GM18951 (cell line): ENCODE results near the gene RASA1.

Experiments
- POLR2A ChIP-seq: IDR thresholded peaks from 4 replicates; pipeline ENCODE4 v1.6.1; 2011; ENCODE audit warnings: mild to moderate bottlenecking; ENCODE audit not compliant: insufficient read length, insufficient read depth; ENCODE audit errors: extremely low read depth
- in situ Hi-C: fragments of 300-500 bp; cut with MboI; formaldehyde crosslinking; loops from one replicate; pipeline ENCODE4 v1.12.0; 2022; ENCODE audit warnings: low sequenced_read_pairs, mixed read lengths, inconsistent platforms; ENCODE audit not compliant: unreplicated experiment

RASA1 gene

DNA sequence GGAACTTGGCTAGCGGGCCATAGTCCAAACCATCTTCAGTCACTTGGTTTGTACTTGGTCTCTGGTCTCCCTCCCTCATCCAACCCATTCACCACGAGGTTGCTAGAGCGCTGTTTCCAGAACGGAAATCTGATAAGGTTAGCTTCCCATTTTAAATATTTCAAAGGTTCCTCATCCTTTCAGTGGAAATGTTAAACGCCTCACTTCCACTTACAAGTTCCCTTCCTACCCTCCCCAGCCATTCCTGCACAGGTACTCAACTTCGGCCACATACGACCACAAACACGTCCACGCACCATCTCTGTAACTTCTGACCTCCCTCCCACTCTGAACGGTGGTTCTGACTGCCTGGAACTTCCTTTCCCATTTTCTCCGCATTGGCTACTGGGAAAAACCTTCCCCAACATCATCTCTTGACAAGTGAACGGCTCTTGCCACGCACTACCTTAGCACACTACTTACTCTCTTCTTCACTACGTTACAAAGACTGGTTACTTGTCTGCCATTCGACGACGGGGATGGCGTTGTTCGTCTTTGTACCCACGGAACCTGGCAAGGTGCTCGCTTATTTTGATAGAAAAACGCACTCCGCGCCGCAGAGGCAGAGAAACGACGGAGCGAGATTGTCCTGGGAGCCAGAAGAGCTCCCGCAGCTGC is 144.4 kb downstream of the RASA1 start:
- in situ Hi-C loops, result no loop called here

DNA sequence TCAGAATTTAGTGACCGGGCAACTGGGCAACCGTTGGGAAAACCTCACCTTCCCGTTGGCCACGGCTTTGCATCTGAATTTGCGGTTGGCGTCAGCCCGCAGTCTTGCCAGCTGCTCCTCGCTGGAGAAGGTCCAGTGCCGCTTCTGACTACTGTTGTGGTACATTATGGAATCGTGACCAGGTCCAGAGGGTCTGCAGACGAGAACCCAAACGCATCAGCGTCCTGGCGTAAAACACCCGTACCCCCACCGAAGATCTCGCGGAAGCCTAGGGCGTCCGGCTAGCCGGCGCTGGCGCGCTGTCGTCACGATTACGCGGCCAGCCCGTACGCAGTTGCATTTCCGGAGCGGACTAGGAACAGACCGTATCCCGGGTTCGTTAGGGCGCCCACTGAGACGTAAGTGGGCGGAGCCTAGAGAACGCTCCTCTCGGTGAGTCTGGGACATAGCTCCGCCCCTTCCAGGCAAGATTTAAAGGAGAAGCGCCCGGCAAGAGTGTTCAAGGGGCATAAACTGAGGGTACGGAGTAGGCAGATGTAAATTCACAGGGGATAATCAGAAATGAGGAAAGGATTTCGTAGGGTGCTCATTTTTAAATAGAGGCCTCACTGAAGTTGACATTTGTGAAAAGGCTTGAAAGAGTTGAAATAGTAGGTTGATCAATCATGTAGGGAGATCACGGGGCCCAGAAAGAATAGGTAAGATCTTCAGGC is 145.1 kb downstream of the RASA1 start, which contains the start of gene CCNH:
Gene CCNH, minus strand, starts transcription at position 301 of the 713 bp plus-strand sequence. Its CDS starts 136 bp downstream, at position 165.
- in situ Hi-C loops, result no loop called here

More for the DNA sequence above, 144.4 kb downstream of the RASA1 start:
- TF ChIP-seq POLR2A, result no peak

DNA sequence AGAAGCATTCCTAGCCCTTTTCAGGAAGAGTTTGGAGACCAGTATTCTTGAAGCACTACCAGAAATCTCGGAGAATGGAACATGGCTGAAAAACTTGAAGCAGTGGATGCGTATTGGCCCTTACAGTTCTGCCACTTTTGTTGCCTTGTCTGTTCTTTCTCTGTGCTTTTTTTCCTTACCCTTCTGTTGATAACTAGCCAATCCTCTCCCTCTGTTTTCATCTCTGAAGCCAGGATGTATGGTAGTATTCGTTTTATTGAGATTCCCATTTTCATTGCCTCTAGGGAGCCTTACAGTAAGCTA is 145.6 kb downstream of the RASA1 start:
- TF ChIP-seq POLR2A, result no peak
- in situ Hi-C loops, result no loop called here

More for the DNA sequence above, 145.1 kb downstream of the RASA1 start, which contains the start of gene CCNH:
- TF ChIP-seq POLR2A, result peak; percentile 93

DNA sequence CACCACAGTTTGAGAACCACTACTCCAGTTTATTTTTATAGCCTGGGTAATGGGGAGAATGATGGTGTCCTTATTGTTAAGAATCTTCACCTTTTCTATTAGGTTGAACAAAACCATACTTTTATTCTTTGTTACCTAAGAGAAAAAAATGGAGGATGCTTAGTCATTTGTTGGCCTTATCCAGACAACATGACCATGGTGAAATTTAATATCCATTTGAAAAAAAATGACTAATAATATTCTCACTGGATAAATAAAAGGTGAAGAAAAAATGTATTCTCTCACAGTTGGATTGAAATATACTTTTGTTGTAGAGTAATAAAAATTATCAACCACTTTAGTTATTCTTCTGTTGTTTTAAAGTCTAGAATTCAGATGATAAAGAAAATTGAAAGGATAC is 150.8 kb downstream of the RASA1 start:
- TF ChIP-seq POLR2A, result no peak
- in situ Hi-C loops, result no loop called here

DNA sequence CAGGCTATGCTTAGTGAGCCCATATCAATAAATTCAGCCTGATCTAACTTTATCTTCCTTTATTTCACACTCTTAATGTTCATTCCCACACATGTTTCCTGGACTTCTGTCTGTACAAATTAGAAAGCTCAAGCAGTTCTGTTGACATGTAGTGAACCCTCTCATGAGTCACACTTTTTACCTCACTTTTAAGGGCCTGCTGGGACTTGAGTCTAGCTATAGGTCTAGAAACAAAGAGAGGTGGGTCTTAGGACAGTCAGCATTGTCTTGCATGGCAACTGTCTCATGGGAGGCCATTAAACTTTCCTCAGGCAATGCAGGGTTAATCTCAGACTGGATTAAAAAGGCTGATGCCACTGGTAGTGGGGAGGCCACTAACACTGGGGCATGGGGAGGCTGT is 153.6 kb downstream of the RASA1 start:
- in situ Hi-C loops, result no loop called here
- TF ChIP-seq POLR2A, result no peak

DNA sequence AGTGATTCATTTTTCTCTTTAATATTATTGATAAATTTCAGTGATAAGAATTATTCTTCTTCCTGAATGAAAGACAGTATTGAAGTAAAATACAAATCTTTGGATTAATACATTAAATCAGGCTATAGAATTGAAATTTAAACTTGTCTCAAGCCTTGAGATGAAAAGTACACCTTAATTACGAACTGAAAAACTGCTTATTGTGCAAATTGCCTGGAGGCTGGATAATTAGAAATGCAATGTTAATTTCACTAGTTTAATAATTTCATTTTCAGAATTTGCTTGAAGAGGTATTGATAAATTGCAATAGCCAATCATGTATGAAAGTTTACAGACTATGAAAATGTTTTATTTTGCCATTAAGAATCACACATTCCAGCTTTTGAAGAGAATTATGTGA is 156.1 kb downstream of the RASA1 start:
- TF ChIP-seq POLR2A, result no peak
- in situ Hi-C loops, result no loop called here

DNA sequence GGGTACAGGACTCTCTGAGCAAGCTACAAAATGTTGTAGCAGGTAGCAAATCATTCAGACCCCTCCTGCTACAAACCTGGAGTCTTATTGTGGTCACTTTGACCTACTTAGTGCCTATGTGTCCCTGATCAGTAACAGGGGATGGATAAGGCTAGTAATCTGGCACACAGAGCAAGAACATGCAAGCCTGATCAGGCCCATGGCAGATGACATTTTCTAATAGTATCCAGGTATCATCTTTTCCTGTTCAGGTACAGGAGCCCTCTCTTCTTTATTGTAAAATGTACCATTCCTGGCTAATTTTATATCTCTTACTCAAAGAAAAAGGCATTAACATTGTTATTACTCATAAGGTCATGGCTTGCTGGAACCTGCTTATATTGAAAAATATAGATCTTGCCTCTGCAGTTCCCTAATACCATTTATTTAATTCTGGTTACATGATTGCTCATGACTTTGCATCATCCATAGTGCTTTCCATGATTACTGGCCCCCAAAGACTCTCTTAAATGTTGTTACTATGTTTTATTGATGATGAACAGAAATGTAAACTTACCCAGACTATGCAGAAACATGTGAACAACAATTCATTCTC is 163.3 kb downstream of the RASA1 start:
- in situ Hi-C loops, result no loop called here
- TF ChIP-seq POLR2A, result no peak

DNA sequence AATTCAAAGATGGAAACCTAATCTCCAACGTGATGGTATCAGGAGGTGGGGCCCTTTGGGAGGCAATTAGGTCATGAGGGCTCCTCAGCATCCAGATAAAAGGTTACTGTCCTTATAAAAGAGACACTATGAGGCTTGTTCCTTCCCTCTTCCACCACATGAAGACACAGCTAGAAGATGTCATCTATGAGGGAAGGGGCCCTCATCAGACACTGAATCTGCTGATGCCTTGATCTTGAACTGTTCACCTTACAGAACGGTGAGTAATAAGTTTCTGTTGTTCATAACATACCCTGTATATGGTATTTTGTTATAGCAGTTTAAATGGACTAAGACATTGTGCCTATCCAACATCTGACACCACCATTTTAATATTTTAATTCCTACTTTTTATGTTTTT is 164.8 kb downstream of the RASA1 start:
- TF ChIP-seq POLR2A, result no peak
- in situ Hi-C loops, result no loop called here

DNA sequence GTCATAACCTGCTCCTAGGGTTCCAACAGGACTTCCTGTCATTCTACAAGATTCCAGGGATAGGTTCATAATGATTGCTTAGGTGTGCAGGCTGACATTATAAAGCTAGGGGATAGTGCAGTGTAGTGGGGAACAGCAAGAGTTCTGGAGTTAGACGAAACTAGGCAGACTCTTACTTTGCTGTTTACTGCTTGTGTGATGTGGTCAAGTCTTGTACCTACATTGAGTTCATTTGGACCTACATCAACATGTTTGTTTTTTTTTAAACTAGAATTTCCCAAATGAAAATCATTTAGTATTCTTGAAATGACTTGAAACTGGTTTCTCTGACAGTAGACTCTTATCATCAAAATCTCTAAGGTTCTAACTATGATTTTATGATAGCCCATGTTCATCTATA is 166.3 kb downstream of the RASA1 start:
- in situ Hi-C loops, result no loop called here
- no peak for TF ChIP-seq POLR2A

DNA sequence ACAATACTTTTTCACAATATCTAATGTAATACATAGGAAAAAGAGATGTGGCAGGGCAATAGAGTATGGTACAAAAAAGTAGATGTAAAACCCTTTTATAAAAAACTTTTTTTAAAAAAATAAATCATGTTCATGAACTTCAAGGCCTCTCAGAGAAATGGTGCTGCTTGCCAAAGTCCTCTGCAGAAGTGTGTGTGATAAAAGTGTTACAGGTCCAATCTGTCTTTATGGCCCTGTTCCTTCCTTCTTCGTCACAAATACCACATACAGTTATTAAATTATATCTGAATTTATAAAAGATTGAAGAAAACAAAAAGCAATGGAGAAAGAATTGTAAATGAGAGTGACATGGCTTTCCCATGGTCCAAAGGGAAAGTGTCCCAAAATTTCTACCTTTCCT is 166.8 kb downstream of the RASA1 start:
- no peak for TF ChIP-seq POLR2A
- in situ Hi-C loops, result no loop called here

DNA sequence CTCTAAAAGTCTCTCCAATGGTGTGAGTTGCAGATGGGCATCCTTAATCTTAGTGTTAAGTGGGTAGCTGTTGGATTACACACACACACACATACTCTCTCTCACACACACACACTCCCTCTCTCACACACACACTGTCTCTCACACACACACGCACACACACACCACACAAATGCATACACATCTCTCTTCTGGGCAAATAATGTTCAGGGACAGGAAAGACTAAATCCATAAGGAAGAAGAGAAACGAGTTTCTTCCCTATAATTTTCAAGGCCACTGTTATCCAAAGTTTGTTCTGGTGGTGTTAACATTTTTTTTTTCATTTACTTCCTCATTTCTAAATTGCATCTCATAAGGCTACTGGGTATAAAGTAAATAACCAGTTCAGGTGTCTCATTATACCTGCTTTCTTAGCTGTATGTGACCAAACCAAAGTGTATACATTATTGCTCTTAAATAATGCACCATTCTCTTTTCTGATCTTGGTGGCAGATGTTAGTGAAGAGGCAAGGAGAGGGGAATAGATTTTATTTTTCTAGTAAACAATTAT is 167.5 kb downstream of the RASA1 start:
- in situ Hi-C loops, result no loop called here
- TF ChIP-seq POLR2A, result no peak

DNA sequence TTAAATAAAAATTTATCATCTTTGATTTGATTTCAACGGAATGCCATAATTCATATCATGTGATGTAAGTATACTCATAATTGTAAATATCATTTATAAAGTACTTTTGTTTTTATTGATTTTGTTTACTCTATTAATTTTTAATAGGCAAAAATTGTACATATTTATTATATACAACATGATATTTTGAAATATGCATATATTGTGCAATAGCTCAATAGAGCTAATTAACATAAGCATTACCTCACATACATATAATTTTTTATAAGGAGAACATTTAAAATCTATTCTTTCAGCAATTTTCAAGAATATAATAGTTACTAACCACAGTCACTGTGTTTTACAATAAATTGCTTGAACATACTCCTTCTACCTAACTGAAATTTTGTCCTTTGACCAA is 170.0 kb downstream of the RASA1 start:
- no peak for TF ChIP-seq POLR2A
- in situ Hi-C loops, result no loop called here

DNA sequence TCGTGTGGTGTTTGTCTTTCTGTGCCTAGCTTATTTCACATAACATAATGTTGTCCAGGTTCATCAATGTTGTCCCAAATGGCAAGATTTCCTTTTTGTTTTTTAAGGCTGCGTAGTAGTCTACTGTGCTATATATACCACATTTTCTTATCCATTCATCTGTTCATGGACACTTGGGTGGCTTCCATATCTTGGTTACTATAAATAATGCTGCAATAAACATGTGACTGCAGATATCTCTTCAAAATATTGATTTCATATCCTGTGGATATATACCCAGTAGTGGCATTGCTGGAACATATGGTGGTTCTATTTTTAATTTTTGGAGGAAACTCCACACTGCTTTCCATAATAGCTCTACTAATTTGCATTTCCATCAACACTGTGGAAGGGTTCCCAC is 170.5 kb downstream of the RASA1 start:
- in situ Hi-C loops, result no loop called here

More for the DNA sequence above, 170.5 kb downstream of the RASA1 start:
- TF ChIP-seq POLR2A, result no peak
